ENCODE measurements around the gene SLC22A12.
"Not testable (repeated sequence)": the region's sequence is repeated elsewhere in the genome, so short reads cannot be mapped to it uniquely, and the experiment has no call there.

SLC22A12 gene

GRCh38 chr11:64560941-64561340 is 30.1 kb upstream of the SLC22A12 start:
- Histone ChIP-seq H3K4me3 (replicated peaks; ENCODE audit: low read depth, low read length) (no peak overlapping the region), H3K27me3 (replicated peaks; ENCODE audit: control insufficient read depth, insufficient read depth, low read length) (no peaks in the 10 kb centered on the region; the same call in 1 of the 2 replicates), H3K36me3 (ENCODE audit: control insufficient read depth, insufficient read depth, low read length) (no peaks in the 10 kb centered on the region)
- no peak for TF ChIP-seq CTCF (IDR thresholded peaks at IDR 0.05; ENCODE audit: insufficient read depth, low read length, poor library complexity, severe bottlenecking)
- DNase-seq (ENCODE audit: extremely low read depth, insufficient read length), result no peak

GRCh38 chr11:64561429-64561828 is 29.6 kb upstream of the SLC22A12 start:
- not testable (repeated sequence) for H3K27me3 ChIP-seq (replicated peaks; ENCODE audit: control insufficient read depth, insufficient read depth, low read length); DNase-seq (ENCODE audit: extremely low read depth, insufficient read length); H3K4me3 ChIP-seq (replicated peaks; ENCODE audit: low read depth, low read length); H3K36me3 ChIP-seq (ENCODE audit: control insufficient read depth, insufficient read depth, low read length)

GRCh38 chr11:64561984-64562722 is 28.9 kb upstream of the SLC22A12 start:
- TF ChIP-seq CTCF (IDR thresholded peaks at IDR 0.05; ENCODE audit: insufficient read depth, low read length, poor library complexity, severe bottlenecking), result no peak
- DNase-seq (ENCODE audit: extremely low read depth, insufficient read length), result no peak
- H3K4me3 ChIP-seq (replicated peaks; ENCODE audit: low read depth, low read length), result no peak overlapping the region
- no peaks in the 10 kb centered on the region; the same call in 1 of the 2 replicates for H3K27me3 ChIP-seq (replicated peaks; ENCODE audit: control insufficient read depth, insufficient read depth, low read length)
- no peaks in the 10 kb centered on the region for H3K36me3 ChIP-seq (ENCODE audit: control insufficient read depth, insufficient read depth, low read length)

- no peak for TF ChIP-seq CTCF (IDR thresholded peaks at IDR 0.05; ENCODE audit: insufficient read depth, low read length, poor library complexity, severe bottlenecking)
- Histone ChIP-seq H3K36me3 (ENCODE audit: control insufficient read depth, insufficient read depth, low read length) (no peaks in the 10 kb centered on the region), H3K4me3 (replicated peaks; ENCODE audit: low read depth, low read length) (no peak overlapping the region), H3K27me3 (replicated peaks; ENCODE audit: control insufficient read depth, insufficient read depth, low read length) (no peaks in the 10 kb centered on the region; the same call in 1 of the 2 replicates)
- no peak for DNase-seq (ENCODE audit: extremely low read depth, insufficient read length)
Observed at GRCh38 chr11:64562723-64563351, 28.2 kb upstream of the SLC22A12 start.

GRCh38 chr11:64563966-64564365 is 27.1 kb upstream of the SLC22A12 start:
- H3K36me3 ChIP-seq (ENCODE audit: control insufficient read depth, insufficient read depth, low read length), result no peaks in the 10 kb centered on the region
- no peak overlapping the region for H3K4me3 ChIP-seq (replicated peaks; ENCODE audit: low read depth, low read length)
- no peaks in the 10 kb centered on the region; the same call in 1 of the 2 replicates for H3K27me3 ChIP-seq (replicated peaks; ENCODE audit: control insufficient read depth, insufficient read depth, low read length)
- no peak for TF ChIP-seq CTCF (IDR thresholded peaks at IDR 0.05; ENCODE audit: insufficient read depth, low read length, poor library complexity, severe bottlenecking)
- DNase-seq (ENCODE audit: extremely low read depth, insufficient read length), result no peak

- Histone ChIP-seq H3K4me3 (replicated peaks; ENCODE audit: low read depth, low read length) (no peak overlapping the region), H3K27me3 (replicated peaks; ENCODE audit: control insufficient read depth, insufficient read depth, low read length) (no peaks in the 10 kb centered on the region; the same call in 1 of the 2 replicates), H3K36me3 (ENCODE audit: control insufficient read depth, insufficient read depth, low read length) (no peaks in the 10 kb centered on the region)
- DNase-seq (ENCODE audit: extremely low read depth, insufficient read length), result no peak
- no peak for TF ChIP-seq CTCF (IDR thresholded peaks at IDR 0.05; ENCODE audit: insufficient read depth, low read length, poor library complexity, severe bottlenecking)
Observed at GRCh38 chr11:64564419-64564818, 26.6 kb upstream of the SLC22A12 start.
